Measurements from ENCODE around the gene HID1.
A peak's percentile ranks its signal among the peaks of the same experiment; 100 is the strongest.
"Not testable (repeated sequence)": the region's sequence is repeated elsewhere in the genome, so short reads cannot be mapped to it uniquely, and the experiment has no call there.

The HID1 gene, protein sequence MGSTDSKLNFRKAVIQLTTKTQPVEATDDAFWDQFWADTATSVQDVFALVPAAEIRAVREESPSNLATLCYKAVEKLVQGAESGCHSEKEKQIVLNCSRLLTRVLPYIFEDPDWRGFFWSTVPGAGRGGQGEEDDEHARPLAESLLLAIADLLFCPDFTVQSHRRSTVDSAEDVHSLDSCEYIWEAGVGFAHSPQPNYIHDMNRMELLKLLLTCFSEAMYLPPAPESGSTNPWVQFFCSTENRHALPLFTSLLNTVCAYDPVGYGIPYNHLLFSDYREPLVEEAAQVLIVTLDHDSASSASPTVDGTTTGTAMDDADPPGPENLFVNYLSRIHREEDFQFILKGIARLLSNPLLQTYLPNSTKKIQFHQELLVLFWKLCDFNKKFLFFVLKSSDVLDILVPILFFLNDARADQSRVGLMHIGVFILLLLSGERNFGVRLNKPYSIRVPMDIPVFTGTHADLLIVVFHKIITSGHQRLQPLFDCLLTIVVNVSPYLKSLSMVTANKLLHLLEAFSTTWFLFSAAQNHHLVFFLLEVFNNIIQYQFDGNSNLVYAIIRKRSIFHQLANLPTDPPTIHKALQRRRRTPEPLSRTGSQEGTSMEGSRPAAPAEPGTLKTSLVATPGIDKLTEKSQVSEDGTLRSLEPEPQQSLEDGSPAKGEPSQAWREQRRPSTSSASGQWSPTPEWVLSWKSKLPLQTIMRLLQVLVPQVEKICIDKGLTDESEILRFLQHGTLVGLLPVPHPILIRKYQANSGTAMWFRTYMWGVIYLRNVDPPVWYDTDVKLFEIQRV

DNA sequence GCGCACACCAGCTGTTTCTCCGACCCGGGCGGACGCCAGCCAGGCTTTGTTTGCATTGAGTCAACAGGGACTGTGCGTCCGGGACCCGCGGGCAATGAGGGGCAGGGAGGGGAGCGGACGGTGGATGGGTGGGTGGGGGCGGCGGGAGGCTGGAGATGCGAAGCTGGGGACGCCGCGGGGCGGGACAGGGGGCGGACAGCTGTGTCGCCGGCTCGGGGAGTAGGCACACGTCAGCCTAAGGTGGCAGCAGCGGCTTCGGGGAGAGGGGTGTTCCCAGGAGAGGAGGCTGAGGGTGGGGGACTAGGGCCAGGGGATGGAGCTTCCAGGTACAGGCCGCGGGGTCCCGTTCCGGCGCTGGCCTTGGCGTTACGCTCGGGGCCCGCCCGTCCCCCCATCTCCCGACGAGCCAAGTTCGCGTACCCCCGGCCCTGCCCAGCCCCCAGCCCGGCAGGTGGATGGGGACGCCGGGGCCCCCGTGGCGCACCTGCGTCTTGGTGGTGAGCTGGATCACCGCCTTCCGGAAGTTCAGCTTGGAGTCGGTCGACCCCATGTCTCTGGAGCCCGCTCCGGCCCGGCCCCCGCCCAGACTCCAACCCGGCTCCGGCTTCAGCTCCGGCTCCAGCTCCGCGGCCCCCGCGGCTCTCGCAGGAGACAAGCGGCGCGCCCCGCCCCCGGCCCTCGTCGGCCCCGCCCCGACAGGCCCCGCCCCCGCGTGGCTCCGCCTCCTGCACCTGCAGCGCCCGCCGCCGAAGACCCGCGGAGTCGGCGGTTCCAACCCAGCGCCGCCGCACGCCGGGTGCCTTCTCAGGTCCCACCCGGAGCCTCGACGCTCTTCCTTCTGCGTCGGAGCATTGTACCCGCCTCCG, at the start of gene HID1:
Gene HID1, minus strand, starts transcription at position 653 of the 866 bp plus-strand sequence. Its CDS starts 103 bp downstream, at position 550.
- DNase-seq, result peak; percentile 6

DNA sequence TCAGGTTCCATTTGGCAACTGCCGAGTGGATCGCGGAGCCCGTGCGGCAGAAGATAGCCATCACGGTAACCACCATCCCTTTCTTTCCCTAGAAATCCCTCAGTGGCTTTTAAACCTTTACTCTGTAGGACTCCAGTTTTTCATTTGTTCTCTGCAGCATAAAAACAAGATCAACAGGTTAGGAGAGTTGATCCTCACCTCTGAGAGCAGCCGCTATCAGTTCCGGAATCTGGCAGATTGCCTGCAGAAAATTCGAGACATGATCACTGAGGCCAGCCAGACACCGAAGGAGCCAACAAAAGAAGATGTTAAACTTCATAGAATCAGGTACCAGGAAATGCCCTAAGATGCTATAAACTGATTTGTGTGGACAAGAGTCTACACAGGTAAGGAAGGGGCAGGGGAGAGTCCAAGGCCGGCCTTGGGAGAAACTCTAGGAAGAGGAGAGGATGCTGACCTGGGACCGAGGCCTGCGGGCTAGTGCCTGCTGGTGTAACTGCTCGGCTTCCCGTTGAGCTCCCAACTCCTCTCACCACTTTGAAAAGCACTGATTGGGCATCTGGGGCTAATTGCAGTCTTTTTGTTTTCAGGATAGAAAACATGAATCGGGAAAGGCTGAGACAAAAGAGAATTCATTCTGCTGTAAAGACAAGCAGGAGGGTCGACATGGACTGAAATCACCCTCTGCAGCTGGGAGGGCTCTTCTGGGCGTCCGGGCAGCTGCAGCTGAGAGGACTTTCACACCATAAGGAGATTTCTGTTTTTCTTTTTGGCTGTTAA, 48.0 kb upstream of the HID1 start:
- no peak for DNase-seq

DNA sequence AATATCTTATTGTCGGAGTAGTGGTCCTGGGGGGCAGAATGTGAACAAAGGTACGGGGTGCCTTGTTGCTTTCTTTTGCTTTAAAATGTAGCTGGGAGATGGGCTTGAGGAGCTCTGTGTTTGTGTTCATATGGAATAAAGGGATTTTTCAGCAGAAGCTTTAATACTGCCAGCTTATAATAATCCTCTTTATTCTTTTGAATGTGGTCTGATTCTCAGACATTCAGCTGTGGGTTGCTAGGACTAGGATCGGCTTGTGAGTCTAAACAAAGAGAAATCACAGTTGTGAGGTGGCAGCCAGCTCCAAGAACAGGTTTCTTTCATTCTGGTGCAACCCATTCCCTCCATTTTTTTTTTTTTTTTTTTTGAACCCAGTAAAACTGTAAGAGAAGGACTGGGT, 47.2 kb upstream of the HID1 start:
- DNase-seq, result no peak

DNA sequence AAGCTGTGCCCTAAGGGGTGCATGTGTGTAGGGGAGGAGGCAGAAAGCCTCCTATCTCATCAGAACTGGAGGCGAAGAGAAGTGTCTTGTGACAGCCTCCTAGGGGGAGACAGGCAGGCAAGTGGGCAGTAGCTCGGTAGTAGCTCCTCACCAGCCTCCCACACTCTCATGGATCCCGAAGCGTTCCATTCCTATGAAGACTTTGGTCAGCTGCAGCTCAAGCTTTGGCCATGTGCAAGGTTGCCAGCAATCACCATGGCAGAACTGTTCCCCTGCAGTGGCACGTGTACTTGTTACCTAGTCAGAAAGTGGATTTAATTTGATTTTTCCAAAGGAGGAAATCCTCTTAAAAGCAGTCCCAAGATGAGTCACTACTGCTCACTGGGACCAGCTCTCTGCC, 46.6 kb upstream of the HID1 start:
- no peak for DNase-seq

DNA sequence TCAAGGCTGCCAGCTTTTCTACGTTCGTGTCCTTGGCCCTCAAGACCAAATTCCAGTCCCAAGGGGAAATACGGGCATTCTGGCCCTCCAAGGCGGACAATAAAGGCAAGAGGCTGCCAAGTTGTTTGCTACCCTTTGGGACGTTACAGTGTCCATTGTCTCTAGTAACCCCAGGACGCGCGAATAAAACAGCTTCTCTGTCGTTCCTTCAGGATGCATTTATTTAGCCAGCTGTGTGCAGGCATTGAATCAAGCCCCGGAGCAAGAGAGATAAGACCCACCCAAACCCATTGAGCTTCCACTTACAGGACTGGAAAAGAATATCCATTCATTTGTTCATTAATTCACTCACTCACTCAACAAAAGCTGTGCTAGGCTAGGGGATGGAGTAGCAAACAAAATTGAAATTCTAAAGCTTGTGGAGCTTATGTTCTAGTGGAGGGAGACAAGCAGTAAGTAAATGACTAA, 40.6 kb upstream of the HID1 start:
- DNase-seq, result no peak

DNA sequence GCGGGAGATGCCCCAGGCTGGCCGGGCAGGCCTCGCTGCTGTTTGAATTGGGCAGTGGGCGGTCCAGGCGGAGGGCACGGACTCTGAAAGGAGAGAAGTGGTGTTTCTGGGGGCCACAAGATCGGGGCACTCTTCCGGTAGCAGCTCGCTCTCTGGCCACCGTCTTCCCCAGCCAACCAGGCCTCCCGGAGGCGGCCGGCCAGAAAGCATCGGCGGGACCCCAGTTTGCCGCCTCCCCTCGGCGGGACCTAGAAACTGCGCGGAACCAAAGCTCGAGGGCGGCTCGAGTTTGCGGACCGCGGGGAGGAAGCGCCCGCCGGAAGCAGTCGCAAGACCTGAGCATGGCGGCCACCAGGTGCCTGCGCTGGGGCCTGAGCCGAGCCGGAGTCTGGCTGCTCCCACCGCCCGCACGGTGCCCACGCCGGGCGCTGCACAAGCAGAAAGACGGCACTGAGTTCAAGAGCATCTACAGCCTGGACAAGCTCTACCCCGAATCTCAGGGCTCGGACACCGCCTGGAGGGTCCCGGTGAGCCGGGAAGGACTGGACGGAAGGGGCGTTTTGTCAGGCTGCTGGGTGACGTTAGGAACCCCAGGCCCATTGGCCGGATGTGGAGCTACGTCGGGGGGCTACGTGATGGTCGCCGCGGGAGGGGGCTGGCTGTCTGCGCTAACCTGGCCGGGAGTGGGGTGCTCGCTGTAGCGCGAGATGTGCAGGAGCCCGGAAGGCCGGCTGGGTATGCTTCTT, 40.0 kb upstream of the HID1 start, which contains the start of gene MRPL58:
Gene MRPL58, plus strand, starts transcription at position 325 of the 746 bp plus-strand sequence. Its CDS starts 17 bp downstream, at position 342.
- DNase-seq, result peak; percentile 72

DNA sequence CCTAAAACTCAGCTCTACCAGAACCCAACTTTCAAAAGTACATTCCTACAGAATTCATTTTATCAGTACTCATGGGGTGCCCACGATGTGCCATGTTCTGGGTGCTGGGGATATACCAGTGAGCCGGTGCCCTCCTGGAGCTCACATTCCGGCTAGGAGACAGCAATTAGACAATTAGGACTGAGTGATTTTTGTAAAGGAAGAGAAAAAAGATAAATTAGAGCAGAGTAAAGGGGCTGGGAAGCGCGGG, 39.5 kb upstream of the HID1 start:
- no peak for DNase-seq

DNA sequence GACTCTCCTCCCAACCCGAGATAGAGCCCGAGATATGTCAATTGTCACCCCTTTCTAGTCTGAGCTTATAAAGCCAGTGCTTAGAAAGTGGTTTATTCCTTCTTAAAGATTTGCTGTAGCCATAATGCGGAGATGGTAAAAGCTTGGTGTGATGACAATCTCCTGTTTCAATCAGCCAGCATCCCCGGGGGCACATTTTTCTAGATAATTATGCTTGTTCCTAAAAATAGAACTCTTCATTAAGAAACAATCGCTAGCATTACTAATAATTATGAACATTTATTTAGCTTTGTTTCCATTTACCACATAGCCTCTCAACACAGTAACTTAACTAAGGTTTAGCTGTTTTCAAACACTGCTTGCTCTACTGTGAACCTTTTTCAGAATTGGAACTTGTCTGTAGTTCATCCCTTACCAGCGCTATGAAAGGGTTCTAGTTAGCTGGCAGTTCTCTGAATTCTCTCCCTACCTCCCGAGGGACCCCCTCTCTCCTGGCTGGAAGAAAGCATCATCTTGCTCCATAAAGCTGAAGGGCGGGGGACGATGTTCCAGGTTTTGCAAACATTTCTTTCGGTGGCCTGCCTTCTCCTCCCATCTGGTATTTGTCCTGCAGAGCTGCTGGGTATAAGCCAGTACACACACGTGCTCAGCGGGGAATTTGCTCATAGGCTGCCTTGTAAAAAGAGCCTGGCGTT, 39.0 kb upstream of the HID1 start:
- no peak for DNase-seq

DNA sequence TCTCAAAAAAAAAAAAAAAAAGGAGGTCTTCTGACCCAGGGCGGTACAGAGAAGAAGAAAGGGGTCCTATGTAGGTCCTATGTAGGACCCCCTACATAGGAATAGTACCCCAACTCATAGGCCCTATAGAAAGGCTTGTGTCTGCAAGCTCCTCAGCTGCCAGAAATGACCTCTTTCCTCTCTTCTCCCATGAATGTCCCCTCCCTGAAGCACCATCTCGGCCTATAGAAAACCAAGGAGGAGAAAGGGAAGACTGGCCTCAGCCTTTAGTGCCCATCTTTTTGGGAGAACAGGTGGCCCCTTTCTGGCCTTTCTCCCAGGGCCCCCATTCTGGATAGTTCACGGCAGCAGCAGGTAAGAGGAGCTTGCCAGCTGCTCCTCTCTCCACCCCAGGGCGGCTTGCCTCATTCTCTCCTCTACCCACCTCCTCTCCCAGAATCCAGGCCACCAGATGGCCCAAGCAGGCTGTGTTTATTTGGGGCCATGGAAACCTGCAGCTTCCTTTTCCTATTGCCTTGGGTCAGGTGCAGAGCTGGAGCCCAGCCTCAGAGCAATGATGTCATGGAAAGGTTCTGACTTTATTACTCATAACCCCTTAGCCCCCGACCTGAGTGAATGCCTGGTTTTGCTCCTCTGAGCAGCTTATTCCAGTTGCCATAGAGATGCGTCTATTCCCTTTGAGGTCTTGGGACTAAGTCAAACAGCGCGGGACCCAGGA, 38.3 kb upstream of the HID1 start:
- peak; percentile 13 for DNase-seq

DNA sequence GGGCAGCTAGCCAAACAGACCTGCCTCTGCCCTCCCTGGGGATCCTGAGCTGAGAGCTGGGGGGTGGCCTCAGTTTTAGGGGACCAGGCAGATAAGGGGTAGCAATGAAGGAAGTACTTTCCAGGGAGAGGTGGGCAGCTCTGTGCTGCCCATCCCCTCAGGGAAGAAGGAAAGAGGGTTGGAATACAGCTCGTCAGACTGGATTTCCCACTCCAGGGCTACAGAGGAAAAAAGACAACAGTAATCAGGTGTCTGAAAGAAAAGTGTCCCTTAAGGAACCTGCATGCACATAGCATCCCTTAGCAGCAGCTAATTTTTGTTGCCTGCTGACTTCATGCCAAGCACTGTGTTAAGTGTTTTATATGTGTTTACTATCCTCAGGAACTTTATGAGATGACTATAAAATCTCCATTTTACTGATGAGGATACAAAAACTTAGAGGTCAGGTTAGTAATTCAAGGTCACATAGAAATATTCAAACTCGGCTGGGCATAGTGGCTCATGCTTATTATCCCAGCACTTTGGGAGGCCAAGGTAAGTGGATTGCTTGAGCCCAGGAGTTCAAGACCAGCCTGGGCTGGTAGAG, 36.7 kb upstream of the HID1 start:
- DNase-seq, result no peak

DNA sequence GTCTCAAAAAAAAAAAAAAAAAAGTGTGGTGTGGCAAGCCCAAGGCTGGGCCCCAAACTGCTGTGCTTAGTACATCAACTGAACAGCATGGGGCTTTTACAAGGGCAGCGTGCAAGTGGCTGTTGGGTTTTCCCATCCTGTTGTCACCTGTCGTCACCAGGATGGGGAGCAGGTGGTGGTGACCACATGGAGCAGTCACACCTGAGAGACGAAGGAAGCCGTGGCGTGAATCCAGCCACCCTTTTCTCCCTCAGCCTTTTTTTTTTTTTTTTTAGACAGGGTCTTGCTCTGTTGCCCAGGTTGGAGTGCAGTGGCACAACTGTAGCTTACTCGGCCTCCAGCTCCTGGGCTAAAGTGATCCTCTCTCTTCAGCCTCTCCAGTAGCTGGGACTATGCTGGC, 35.8 kb upstream of the HID1 start:
- no peak for DNase-seq

DNA sequence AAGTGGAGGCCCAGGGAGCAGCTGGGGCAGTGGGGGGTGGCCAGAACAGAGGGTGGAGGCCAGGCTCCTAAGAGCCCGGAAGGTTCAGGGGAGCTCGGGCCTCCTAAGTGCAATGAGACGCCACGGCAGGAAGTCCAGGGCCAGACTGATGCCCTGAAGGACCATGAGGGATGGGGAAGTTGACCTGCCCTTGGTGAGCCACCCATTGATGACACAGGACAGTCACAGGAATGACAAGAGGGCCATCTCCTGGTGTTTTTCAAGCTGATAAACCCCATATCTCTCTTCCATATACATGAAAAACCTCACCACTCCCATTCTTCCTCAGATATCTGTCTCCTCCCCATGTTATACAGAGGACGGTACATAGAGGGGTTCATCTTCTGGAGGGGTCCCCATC, 34.1 kb upstream of the HID1 start:
- peak; percentile 37 for DNase-seq

DNA sequence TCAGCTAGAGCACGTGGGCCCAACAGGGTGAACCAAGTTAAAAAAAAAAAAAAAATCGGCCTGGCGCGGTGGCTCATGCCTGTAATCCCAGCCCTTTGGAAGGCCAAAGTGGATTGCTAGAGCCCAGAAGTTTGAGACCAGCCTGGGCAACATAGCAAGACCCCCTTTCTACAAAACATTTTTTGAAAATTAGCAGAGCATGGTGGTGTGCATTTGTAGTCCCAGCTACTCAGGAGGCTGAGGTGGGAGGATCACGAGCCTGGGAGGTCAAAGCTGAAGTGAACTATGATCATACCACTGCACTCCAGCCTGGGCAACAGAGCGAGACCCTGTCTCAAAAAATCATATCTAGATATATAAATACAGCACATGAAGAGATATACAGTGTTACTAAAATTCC, 33.5 kb upstream of the HID1 start:
- not testable (repeated sequence) for DNase-seq

DNA sequence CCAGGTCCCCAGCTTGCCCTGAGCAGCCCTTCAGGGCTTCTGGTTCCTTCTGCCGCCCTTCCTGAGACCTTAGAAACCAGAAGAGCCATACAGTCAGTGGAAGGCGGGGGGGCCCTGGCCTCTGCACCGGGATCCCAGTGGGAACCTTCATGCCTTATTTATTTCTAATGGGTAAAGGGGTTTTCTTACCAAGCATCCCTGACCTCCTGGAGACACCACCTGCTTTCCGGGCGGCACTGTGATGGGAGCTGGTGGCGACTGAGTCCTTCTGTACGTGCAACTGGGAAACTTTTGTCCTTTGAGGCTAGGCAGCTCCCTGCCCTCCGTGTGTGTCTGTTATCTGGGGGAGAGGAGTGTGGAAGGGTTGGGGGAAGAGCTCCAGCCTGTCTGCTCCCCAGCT, 32.7 kb upstream of the HID1 start:
- DNase-seq, result no peak

DNA sequence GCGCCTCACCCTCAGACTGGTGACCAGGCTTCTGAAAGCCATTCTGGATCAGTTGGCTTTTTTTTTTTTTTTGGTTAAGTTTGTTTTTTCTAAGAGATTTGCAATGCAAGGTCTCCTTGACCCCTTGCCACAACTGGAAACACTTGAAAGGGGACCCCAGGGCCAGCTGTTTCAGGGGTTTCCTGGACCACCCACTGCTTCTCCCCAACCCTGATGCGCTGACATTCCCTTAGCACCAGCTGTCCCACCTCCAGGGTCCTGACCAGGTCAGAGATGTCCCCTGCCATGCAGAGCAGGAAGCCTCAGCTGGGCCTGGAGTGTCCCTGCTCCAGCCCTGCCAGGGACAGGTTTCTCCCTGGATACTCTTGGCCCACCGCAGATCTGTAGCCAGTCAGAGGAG, 31.8 kb upstream of the HID1 start:
- no peak for DNase-seq

DNA sequence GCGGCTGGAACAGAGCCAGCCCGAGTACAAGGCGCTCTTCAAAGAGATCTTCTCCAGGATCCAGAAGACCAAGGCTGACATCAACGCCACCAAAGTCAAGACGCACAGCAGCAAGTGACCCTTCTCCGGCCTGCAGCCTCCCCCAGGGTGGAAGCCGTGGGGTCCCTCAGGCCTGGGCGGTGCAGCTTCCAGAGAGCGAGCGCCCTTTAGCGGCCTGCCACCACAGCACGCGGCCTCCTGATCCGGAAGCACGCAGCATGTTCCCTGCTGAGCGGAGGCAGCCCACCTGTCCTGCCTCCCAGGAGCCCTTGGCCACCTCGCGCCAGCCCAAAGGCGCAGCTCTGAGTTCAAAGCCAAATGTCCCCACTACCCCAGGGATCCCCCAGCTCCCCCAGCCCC, 31.4 kb upstream of the HID1 start:
- DNase-seq, result no peak

DNA sequence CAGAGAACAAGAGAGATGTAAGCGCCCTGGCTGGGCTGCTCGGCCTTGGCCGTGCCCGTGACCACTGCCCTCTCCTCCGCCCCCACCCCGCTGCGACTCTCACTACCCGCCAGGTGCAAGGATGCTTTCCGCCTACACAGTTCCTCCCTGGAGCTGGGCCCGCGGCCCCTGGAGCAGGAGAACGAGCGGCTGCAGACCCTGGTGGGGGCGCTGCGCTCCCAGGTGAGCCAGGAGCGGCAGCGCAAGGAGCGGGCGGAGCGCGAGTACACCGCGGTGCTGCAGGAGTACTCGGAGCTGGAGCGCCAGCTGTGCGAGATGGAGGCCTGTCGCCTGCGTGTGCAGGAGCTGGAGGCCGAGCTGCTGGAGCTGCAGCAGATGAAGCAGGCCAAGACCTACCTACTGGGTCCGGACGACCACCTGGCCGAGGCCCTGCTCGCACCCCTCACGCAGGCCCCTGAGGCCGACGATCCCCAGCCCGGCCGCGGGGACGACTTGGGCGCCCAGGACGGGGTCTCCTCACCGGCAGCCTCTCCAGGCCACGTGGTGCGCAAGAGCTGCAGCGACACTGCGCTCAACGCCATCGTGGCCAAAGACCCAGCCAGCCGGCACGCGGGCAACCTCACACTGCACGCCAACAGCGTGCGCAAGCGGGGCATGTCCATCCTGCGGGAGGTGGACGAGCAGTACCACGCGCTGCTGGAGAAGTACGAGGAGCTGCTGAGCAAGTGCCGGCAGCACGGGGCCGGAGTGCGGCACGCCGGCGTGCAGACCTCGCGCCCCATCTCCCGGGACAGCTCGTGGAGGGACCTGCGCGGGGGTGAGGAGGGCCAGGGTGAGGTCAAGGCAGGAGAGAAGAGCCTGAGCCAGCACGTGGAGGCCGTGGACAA, 30.8 kb upstream of the HID1 start:
- no peak for DNase-seq

DNA sequence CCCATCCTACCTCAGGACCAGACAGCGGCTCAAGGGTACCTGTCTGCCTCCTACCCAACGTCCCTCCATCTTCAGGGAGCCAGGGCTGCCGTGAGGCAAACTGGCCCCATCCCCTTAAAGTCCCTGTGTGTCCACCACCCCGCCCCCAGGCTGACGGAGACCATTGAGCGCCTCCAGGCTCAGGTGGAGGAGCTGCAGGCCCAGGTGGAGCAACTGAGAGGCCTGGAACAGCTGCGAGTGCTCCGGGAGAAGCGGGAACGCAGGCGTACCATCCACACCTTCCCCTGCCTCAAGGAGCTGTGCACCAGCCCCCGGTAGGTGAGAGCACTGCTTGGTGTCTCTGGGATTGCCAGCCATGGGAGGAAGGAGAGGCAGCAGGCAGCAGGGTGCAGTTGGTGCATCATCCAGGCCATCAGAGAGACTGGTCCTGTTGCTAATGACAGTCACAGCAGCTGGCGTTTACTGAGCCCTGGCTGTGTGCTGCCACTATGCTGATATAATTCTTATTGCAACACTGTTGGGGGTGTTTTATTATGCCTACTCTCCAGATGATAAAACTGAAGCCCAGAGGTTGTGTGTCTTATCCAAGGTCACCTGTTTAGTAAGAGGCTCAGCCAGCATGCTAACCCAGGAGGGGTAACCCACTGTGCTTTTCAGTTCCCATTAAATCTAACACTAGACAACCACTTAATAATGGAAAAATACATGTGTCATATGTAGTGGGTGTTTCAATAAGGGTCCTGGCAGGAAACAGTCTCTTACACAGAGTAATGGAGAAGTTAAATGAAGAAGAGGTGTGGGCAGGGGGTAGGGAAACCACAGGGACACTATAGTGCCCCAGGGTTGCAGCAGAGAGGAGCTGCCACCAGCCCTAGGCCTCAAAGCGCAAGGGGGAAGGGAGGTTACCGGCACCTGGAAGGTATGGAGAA, 29.6 kb upstream of the HID1 start:
- peak; percentile 29 for DNase-seq

Measured in MV-4-11 (cell line).